HCT116 (cell line): ENCODE results near the gene NSFL1C. TPM values are rescaled to one million over a fixed set of nuclear protein-coding genes. Genes with fewer than 3 reads are reported as not detected.

Experiments
- ATAC-seq: fragments of 200-7000 bp; cut with Tn5 transposase; 2 replicates; pipeline ENCODE4 v1.9.1; 2020; ENCODE audit warnings: mild to moderate bottlenecking, moderate library complexity
- BruUV-seq: library from RNA; stranded (reverse); fragments of 400-500 nt; replicated peaks from 2 replicates; lab custom pipeline; 2021; lab: Mats Ljungman, UMichigan
- CTCF ChIA-PET: fragments of 300-600 bp; sonication (Branson Sonifier 250); formaldehyde crosslinking; loops from one replicate; lab custom pipeline; 2021; ENCODE audit warnings: antibody characterized with exemption; lab: Charles Lee
- POLR2A ChIA-PET: fragments of 300-600, 350-600 bp; sonication (Branson Sonifier 250); formaldehyde crosslinking; loops from one replicate; lab custom pipeline; 2021; ENCODE audit warnings: antibody characterized with exemption; lab: Charles Lee
- RAD21 ChIA-PET, 2 experiments: fragments of 300-600 bp; sonication (Branson Sonifier 250); formaldehyde crosslinking; loops; one replicate each; lab custom pipeline; 2023; ENCODE audit warnings: low total read pairs in 2 of 2; ENCODE audit not compliant: uncharacterized antibody in 2 of 2, unreplicated experiment in 2 of 2, low non-redundant PET in 1 of 2; lab: Charles Lee
- DNase-seq: peaks from one replicate; pipeline ENCODE4 v3.0.0-alpha.2; 2010; ENCODE audit warnings: low read depth, low spot score
- H2AFZ ChIP-seq: fragments of 200-600 bp; shearing (Covaris generic), sonication (generic); 2 replicates; pipeline ENCODE4 v1.6.1; 2017; ENCODE audit warnings: low read depth, mixed run types, mixed read lengths, antibody characterized with exemption, low read length; ENCODE audit not compliant: poor library complexity, severe bottlenecking
- H3K27ac ChIP-seq: 2 replicates; pipeline ENCODE4 v1.5.1; 2012; ENCODE audit warnings: low read depth, low read length
- H3K27me3 ChIP-seq: fragments of 200-600 bp; sonication (generic); 2 replicates; pipeline ENCODE4 v1.6.1; 2016; ENCODE audit warnings: mixed run types, low read length, mixed read lengths; ENCODE audit not compliant: insufficient read depth
- H3K36me3 ChIP-seq, 2 experiments: fragments of 200-500 bp in 1 of 2; fragments of 200-600 bp in 1 of 2; sonication (Bioruptor generic) in 1 of 2; sonication (generic) in 1 of 2; 2 replicates each; pipeline versions ENCODE4 v1.5.1 to v1.6.1; 2014 to 2016; ENCODE audit warnings: low read length in 2 of 2, inconsistent platforms in 1 of 2, mixed read lengths in 1 of 2, mixed run types in 1 of 2; ENCODE audit not compliant: insufficient read depth in 2 of 2, control insufficient read depth in 1 of 2
- H3K4me1 ChIP-seq, 2 experiments: fragments of 200-600 bp in 1 of 2; sonication (generic) in 1 of 2; 2 replicates each; pipeline versions ENCODE4 v1.5.1 to v1.6.1; 2012 to 2017; ENCODE audit warnings: low read length in 2 of 2, inconsistent platforms in 1 of 2, mild to moderate bottlenecking in 1 of 2, mixed read lengths in 1 of 2, mixed run types in 1 of 2, moderate library complexity in 1 of 2; ENCODE audit not compliant: insufficient read depth in 2 of 2, control insufficient read depth in 1 of 2
- H3K4me2 ChIP-seq: fragments of 200-600 bp; sonication (generic); 2 replicates; pipeline ENCODE4 v1.6.1; 2017; ENCODE audit warnings: mixed run types, low read length, mixed read lengths
- H3K4me3 ChIP-seq, 2 experiments: fragments of 200-600 bp in 1 of 2; sonication (generic) in 1 of 2; replicated peaks in 1 of 2; 2 replicates each; pipeline ENCODE4 v1.5.1; 2011 to 2016; ENCODE audit warnings: low read length in 2 of 2, control low read depth in 1 of 2, low read depth in 1 of 2, mild to moderate bottlenecking in 1 of 2, mixed read lengths in 1 of 2, mixed run types in 1 of 2
- H3K79me2 ChIP-seq: fragments of 200-600 bp; sonication (generic); 2 replicates; pipeline ENCODE4 v1.6.1; 2017; ENCODE audit warnings: mild to moderate bottlenecking, mixed run types, low read length, moderate library complexity, mixed read lengths; ENCODE audit not compliant: insufficient read depth
- H3K9ac ChIP-seq: fragments of 200-600 bp; sonication (generic); 2 replicates; pipeline ENCODE4 v1.6.1; 2016; ENCODE audit warnings: low read length, mixed read lengths
- H3K9me2 ChIP-seq: fragments of 200-600 bp; sonication (generic), shearing (Covaris generic); 2 replicates; pipeline ENCODE4 v1.6.1; 2017; ENCODE audit warnings: mixed run types, mild to moderate bottlenecking, moderate library complexity; ENCODE audit not compliant: insufficient read depth
- H3K9me3 ChIP-seq, 2 experiments: fragments of 200-500 bp in 1 of 2; fragments of 200-600 bp in 1 of 2; sonication (Bioruptor generic) in 1 of 2; sonication (generic) in 1 of 2; 2 replicates each; pipeline ENCODE4 v1.6.1; 2014 to 2017; ENCODE audit warnings: low read length in 2 of 2, mixed read lengths in 2 of 2, inconsistent platforms in 1 of 2, low read depth in 1 of 2, mild to moderate bottlenecking in 1 of 2, mixed run types in 1 of 2, moderate library complexity in 1 of 2; ENCODE audit not compliant: control insufficient read depth in 1 of 2, insufficient read depth in 1 of 2
- H4K20me1 ChIP-seq: fragments of 200-600 bp; sonication (generic), shearing (Covaris generic); 2 replicates; pipeline ENCODE4 v1.6.1; 2017; ENCODE audit warnings: mixed run types, mild to moderate bottlenecking, moderate library complexity; ENCODE audit not compliant: insufficient read depth
- CEBPB ChIP-seq: IDR thresholded peaks from 2 replicates; pipeline ENCODE4 v1.6.1; 2012; ENCODE audit warnings: low read depth
- JUND ChIP-seq: IDR thresholded peaks from 2 replicates; pipeline ENCODE4 v1.6.1; 2012
- POLR2AphosphoS5 ChIP-seq: IDR thresholded peaks from 2 replicates; pipeline ENCODE4 v1.6.1; 2011; ENCODE audit warnings: mild to moderate bottlenecking, low read depth, low read length, moderate library complexity
- SIN3A ChIP-seq: IDR thresholded peaks from 2 replicates; pipeline ENCODE4 v1.6.1; 2012; ENCODE audit warnings: low read depth
- YY1 ChIP-seq: IDR thresholded peaks from 2 replicates; pipeline ENCODE4 v1.6.1; 2011; ENCODE audit warnings: low read length, low read depth, moderate library complexity, mild to moderate bottlenecking; ENCODE audit not compliant: insufficient replicate concordance; ENCODE audit errors: extremely low read depth
- ZNF274 ChIP-seq: fragments of 200-500 bp; sonication (Bioruptor generic); IDR thresholded peaks from 2 replicates; pipeline ENCODE4 v1.6.1; 2014; ENCODE audit warnings: mild to moderate bottlenecking, low read depth, low read length, inconsistent platforms
- intact Hi-C: fragments of 100-400 bp; cut with micrococcal nuclease; formaldehyde crosslinking; loops from 2 replicates; pipeline ENCODE4 v1.10.0; 2022
- total RNA-seq: library from RNA; stranded (reverse); gene quantifications from one replicate; pipeline ENCODE4 v1.2.1, GENCODE V29; 2021; ENCODE audit not compliant: unreplicated experiment
- TF ChIP-seq, protein P1 (sequence below): IDR thresholded peaks from 2 replicates; pipeline ENCODE4 v1.6.1; 2012; ENCODE audit warnings: low read depth
- TF ChIP-seq, protein P2 (sequence below): IDR thresholded peaks from 2 replicates; pipeline ENCODE4 v1.6.1; 2012
- TF ChIP-seq, protein P3 (sequence below): IDR thresholded peaks from 2 replicates; pipeline ENCODE4 v1.6.1; 2012
- TF ChIP-seq, protein P4 (sequence below): IDR thresholded peaks from 2 replicates; pipeline ENCODE4 v1.6.1; 2011; ENCODE audit warnings: mild to moderate bottlenecking, low read length, moderate library complexity; ENCODE audit not compliant: insufficient replicate concordance; ENCODE audit errors: extremely low read depth

The NSFL1C gene
- total RNA-seq, 1 experiment from 2014 or later: 93.4 TPM

DNA sequence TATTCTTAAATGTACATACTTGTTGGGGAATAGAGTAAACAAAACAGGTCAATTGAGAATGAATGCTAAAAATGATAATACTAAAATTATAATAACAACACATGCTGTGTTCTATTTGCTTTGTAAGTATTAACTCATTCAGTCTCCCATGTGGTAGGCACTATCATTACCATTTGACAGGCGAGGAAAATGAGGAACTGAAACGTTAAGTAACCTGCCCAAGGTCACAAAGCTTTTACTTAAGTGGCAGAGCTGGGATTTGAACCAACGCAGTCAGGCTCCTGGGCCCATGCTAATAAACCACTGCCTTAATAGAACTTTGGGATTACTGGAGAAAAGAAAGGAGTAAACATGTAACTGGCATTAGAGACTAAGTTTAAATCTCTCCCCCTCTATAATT lies 3.8 kb downstream of the NSFL1C start (continued):
- TF ChIP-seq, protein P1, sequence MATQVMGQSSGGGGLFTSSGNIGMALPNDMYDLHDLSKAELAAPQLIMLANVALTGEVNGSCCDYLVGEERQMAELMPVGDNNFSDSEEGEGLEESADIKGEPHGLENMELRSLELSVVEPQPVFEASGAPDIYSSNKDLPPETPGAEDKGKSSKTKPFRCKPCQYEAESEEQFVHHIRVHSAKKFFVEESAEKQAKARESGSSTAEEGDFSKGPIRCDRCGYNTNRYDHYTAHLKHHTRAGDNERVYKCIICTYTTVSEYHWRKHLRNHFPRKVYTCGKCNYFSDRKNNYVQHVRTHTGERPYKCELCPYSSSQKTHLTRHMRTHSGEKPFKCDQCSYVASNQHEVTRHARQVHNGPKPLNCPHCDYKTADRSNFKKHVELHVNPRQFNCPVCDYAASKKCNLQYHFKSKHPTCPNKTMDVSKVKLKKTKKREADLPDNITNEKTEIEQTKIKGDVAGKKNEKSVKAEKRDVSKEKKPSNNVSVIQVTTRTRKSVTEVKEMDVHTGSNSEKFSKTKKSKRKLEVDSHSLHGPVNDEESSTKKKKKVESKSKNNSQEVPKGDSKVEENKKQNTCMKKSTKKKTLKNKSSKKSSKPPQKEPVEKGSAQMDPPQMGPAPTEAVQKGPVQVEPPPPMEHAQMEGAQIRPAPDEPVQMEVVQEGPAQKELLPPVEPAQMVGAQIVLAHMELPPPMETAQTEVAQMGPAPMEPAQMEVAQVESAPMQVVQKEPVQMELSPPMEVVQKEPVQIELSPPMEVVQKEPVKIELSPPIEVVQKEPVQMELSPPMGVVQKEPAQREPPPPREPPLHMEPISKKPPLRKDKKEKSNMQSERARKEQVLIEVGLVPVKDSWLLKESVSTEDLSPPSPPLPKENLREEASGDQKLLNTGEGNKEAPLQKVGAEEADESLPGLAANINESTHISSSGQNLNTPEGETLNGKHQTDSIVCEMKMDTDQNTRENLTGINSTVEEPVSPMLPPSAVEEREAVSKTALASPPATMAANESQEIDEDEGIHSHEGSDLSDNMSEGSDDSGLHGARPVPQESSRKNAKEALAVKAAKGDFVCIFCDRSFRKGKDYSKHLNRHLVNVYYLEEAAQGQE: no peak

DNA sequence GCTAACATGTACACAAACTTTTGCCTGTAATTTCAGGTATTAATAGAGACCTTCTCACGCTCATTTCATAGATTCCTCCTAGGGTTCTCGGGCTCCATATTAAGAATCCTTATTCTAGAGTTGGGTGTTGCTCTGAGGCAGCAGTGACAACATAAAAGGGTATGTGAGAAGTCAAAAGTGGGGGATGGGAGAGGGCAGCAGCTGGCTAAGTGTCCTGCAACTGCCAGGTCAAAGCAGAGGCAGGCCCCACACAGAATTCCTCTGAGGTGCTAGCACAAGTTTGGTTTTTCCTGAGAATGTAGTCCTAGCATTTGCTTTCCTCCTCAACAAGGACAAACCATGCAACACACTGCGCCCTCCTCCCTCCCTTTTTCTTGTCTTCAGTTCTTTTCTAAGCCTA lies 4.6 kb downstream of the NSFL1C start:
- H3K79me2 ChIP-seq: peaks cover 81% of the 10 kb centered on the region
- no peak overlapping the region for H3K27ac ChIP-seq
- TF ChIP-seq, protein P2, sequence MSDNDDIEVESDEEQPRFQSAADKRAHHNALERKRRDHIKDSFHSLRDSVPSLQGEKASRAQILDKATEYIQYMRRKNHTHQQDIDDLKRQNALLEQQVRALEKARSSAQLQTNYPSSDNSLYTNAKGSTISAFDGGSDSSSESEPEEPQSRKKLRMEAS: no peak
- TF ChIP-seq, protein P3, sequence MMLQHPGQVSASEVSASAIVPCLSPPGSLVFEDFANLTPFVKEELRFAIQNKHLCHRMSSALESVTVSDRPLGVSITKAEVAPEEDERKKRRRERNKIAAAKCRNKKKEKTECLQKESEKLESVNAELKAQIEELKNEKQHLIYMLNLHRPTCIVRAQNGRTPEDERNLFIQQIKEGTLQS: no peak
- TF ChIP-seq POLR2AphosphoS5 (no peak), ZNF274 (no peak), CEBPB (no peak), SIN3A (no peak), YY1 (no peak), JUND (no peak)
- TF ChIP-seq, protein P4, sequence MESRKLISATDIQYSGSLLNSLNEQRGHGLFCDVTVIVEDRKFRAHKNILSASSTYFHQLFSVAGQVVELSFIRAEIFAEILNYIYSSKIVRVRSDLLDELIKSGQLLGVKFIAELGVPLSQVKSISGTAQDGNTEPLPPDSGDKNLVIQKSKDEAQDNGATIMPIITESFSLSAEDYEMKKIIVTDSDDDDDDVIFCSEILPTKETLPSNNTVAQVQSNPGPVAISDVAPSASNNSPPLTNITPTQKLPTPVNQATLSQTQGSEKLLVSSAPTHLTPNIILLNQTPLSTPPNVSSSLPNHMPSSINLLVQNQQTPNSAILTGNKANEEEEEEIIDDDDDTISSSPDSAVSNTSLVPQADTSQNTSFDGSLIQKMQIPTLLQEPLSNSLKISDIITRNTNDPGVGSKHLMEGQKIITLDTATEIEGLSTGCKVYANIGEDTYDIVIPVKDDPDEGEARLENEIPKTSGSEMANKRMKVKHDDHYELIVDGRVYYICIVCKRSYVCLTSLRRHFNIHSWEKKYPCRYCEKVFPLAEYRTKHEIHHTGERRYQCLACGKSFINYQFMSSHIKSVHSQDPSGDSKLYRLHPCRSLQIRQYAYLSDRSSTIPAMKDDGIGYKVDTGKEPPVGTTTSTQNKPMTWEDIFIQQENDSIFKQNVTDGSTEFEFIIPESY: no peak
- H3K27me3 ChIP-seq: no peaks in the 10 kb centered on the region
- ATAC-seq: no peak
- H4K20me1 ChIP-seq: peaks cover 6% of the 10 kb centered on the region; the same call in 1 of the 2 replicates
- no peak overlapping the region for H2AFZ ChIP-seq
- ChIA-PET CTCF (no interaction called here), RAD21 (interaction anchor here in 1 of 2 experiments (0.6 kb wide), 1 partner anchor 42 kb away, joined by 3 read pairs; no protein-coding TSS in a partner anchor), POLR2A (no interaction called here)
- H3K4me2 ChIP-seq: no peak overlapping the region
- intact Hi-C loops: loop anchor here (10.0 kb wide), 1 partner anchor 247 kb away; no protein-coding TSS in a partner anchor
- H3K4me3 ChIP-seq: no peak overlapping the region
- no peak for DNase-seq
- H3K36me3 ChIP-seq: peaks cover 49 to 57% of the 10 kb centered on the region in 2 experiments; a peak in 3 of 4 replicates
- no peak overlapping the region for H3K9ac ChIP-seq
- H3K9me3 ChIP-seq: no peaks in the 10 kb centered on the region
- no peaks in the 10 kb centered on the region for H3K9me2 ChIP-seq
- peaks cover 9 to 12% of the 10 kb centered on the region in 2 experiments for H3K4me1 ChIP-seq
- BruUV-seq: no TSS peak
